GM20000 (cell line): ENCODE measurements around the gene OR12D2.
"Not testable (repeated sequence)": the region's sequence is repeated elsewhere in the genome, so short reads cannot be mapped to it uniquely, and the experiment has no call there.

ENCODE experiments used
- DNase-seq: peaks from one replicate; pipeline ENCODE4 v3.0.0; 2012; ENCODE audit warnings: low spot score
- CTCF ChIP-seq: IDR thresholded peaks from 2 replicates; pipeline ENCODE4 v1.5.1; 2012; ENCODE audit warnings: mild to moderate bottlenecking, control low read depth; ENCODE audit errors: extremely low read depth, missing control alignments

Gene OR12D2

GRCh38 chr6:29395331-29395730 is at the start of gene OR12D2:
Gene OR12D2, plus strand, starts transcription at chr6:29395631. Its CDS starts 1,069 bp downstream, at chr6:29396700.
- TF ChIP-seq CTCF: no peak

GRCh38 chr6:29349348-29349747 is 46.1 kb upstream of the OR12D2 start:
- DNase-seq: not testable (repeated sequence)

More at GRCh38 chr6:29395331-29395730, at the start of gene OR12D2:
- no peak for DNase-seq

GRCh38 chr6:29354980-29355379 is 40.5 kb upstream of the OR12D2 start:
- no peak for DNase-seq
- TF ChIP-seq CTCF: no peak

GRCh38 chr6:29355603-29356002 is 39.8 kb upstream of the OR12D2 start:
- DNase-seq: no peak
- no peak for TF ChIP-seq CTCF

- no peak for DNase-seq
- TF ChIP-seq CTCF: no peak
These were observed 26.7 kb upstream of the OR12D2 start, which contains the start of gene OR5V1 for GRCh38 chr6:29368765-29369164. Gene OR5V1, minus strand, starts transcription at chr6:29368865. Its CDS starts 12,670 bp downstream, at chr6:29356195.

GRCh38 chr6:29375191-29375590 is 20.2 kb upstream of the OR12D2 start, which contains the start of gene OR12D3:
Gene OR12D3, minus strand, starts transcription at chr6:29375291. Its CDS starts 4 bp downstream, at chr6:29375287.
- no peak for TF ChIP-seq CTCF
- no peak for DNase-seq

- peak; percentile 18 for DNase-seq
- no peak for TF ChIP-seq CTCF
These were observed 19.4 kb upstream of the OR12D2 start for GRCh38 chr6:29376003-29376402.

GRCh38 chr6:29388533-29388932 is 6.9 kb upstream of the OR12D2 start:
- no peak for TF ChIP-seq CTCF
- DNase-seq: no peak
